K562 (cell line): ENCODE data around the gene CEP68. TPM values are rescaled to one million over a fixed set of nuclear protein-coding genes. Genes with fewer than 3 reads are reported as not detected.

Experiments
- GATAD2A ChIP-seq: fragments of 450-650 bp; IDR thresholded peaks from 2 replicates; pipeline ENCODE4 v1.6.1; 2017
- MGA ChIP-seq: fragments of 450-650 bp; IDR thresholded peaks from 2 replicates; pipeline ENCODE4 v1.6.1; 2016; ENCODE audit warnings: mild to moderate bottlenecking, moderate library complexity
- MTA1 ChIP-seq: fragments of 450-650 bp; IDR thresholded peaks from 2 replicates; pipeline ENCODE4 v1.6.1; 2017; ENCODE audit warnings: borderline replicate concordance
- NBN ChIP-seq: fragments of 450-650 bp; IDR thresholded peaks from 2 replicates; pipeline ENCODE4 v1.6.1; 2016; ENCODE audit warnings: low read depth, mild to moderate bottlenecking
- SP2 ChIP-seq: IDR thresholded peaks from 2 replicates; pipeline ENCODE4 v1.6.1; 2011; ENCODE audit warnings: mild to moderate bottlenecking, low read depth, low read length, moderate library complexity; ENCODE audit not compliant: poor library complexity, severe bottlenecking; ENCODE audit errors: extremely low read depth
- ZNF655 ChIP-seq: fragments of 250-450 bp; sonication (Bioruptor Pico); IDR thresholded peaks from 2 replicates; pipeline ENCODE4 v1.5.0; 2021
- polyA plus RNA-seq, 8 experiments: library from polyadenylated mRNA; depleted of rRNA in 4 of 8; stranded (reverse) in 5 of 8; unstranded in 3 of 8; fragments of >200 nt; fragmentation: Nextera tagmentation in 2 of 8; fragmentation: Illumina TruSeq in 1 of 8; extraction: Ambion mirVana in 2 of 8; extraction: Trizol in 1 of 8; gene quantifications; 2 replicates each; pipeline versions ENCODE4 v1.2.1 to v1.2.3, GENCODE V29; 2011 to 2014; ENCODE audit warnings: inconsistent platforms in 1 of 8, missing spikeins in 1 of 8
- total RNA-seq, 7 experiments: library from RNA; depleted of rRNA in 6 of 7; stranded (reverse); fragments of >200 nt in 6 of 7; fragmentation: Illumina TruSeq in 2 of 7; extraction: Trizol in 2 of 7; gene quantifications; 2 replicates each; pipeline versions ENCODE4 v1.2.1 to v1.2.3, GENCODE V29; 2011 to 2021; ENCODE audit warnings: low replicate concordance in 1 of 7

Gene CEP68
- total and polyA plus RNA-seq, 9 of the 15 experiments (the other 6 are each of a cell fraction or from before 2014, with no cell fraction given): 1.4 to 8.5 (median 5.2) TPM

DNA sequence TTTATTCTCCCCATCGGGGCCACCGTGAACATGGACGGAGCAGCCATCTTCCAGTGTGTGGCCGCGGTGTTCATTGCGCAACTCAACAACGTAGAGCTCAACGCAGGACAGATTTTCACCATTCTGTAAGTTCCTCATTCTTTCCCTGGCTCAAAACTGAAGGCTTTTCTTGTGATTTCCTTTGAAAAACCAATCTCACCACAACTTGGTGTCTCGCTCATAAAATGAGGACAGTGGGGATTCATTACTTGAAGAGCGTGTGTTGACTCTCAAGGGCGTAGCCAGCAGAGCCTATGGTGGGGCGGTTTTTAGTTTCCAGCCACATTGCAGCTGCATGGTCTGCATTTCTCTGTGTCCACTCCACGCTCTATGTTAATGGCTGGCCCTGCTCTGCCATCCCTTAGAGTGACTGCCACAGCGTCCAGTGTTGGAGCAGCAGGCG, 38.1 kb upstream of the CEP68 start (continued):
- TF ChIP-seq MGA (no peak), ZNF655 (CRISPR knock-in tag) (no peak), MTA1 (no peak), NBN (no peak), GATAD2A (no peak), SP2 (no peak)
